Upper lobe of left lung (tissue), 4 donors: ENCODE results near the gene ELL2.

ENCODE experiments used
- CTCF ChIP-seq, 6 experiments: fragments of 450-650 bp in 4 of 6; fragments of 200-600 bp in 2 of 6; sonication (generic) in 2 of 6; IDR thresholded peaks; one replicate each; pipeline ENCODE4 v1.5.1; 2016 to 2019; ENCODE audit warnings: antibody characterized with exemption in 6 of 6
- EP300 ChIP-seq, 4 donors: sonication (generic); formaldehyde crosslinking; IDR thresholded peaks; one replicate each; pipeline ENCODE4 v1.5.1; 2017; ENCODE audit warnings: antibody characterized with exemption in 4 of 4, control low read depth in 2 of 4
- POLR2AphosphoS5 ChIP-seq, 2 donors: sonication (generic); formaldehyde crosslinking; IDR thresholded peaks; one replicate each; pipeline ENCODE4 v1.5.1; 2017; ENCODE audit warnings: antibody characterized with exemption in 2 of 2

- no peak for TF ChIP-seq POLR2AphosphoS5 (IDR thresholded peaks at IDR 0.05)
- no peak for TF ChIP-seq EP300 (IDR thresholded peaks at IDR 0.05)
- no peak for TF ChIP-seq CTCF (IDR thresholded peaks at IDR 0.05)
Measured at GRCh38 chr5:95942968-95943367, 18.7 kb downstream of the ELL2 start.
